Calu3 (cell line): ENCODE results near the gene VWDE. TPM values are rescaled to one million over a fixed set of nuclear protein-coding genes. Genes with fewer than 3 reads are reported as not detected.

ENCODE experiments used
- BruUV-seq: library from RNA; stranded (reverse); fragments of 400-500 nt; replicated peaks from 2 replicates; lab custom pipeline; 2021; lab: Mats Ljungman, UMichigan
- CTCF ChIA-PET: fragments of 300-600 bp; sonication (Branson Sonifier 250); formaldehyde crosslinking; loops from one replicate; lab custom pipeline; 2022; ENCODE audit warnings: antibody characterized with exemption; lab: Charles Lee
- DNase-seq: peaks from one replicate; pipeline ENCODE4 v3.0.0; 2022
- H3K27ac Mint-ChIP-seq: one replicate; pipeline ENCODE4 v1.8.0; 2022; ENCODE audit warnings: mixed read lengths; ENCODE audit not compliant: unreplicated experiment
- H3K27me3 Mint-ChIP-seq: one replicate; pipeline ENCODE4 v1.8.0; 2022; ENCODE audit warnings: mixed read lengths; ENCODE audit not compliant: unreplicated experiment
- H3K36me3 Mint-ChIP-seq: one replicate; pipeline ENCODE4 v1.8.0; 2022; ENCODE audit warnings: mild to moderate bottlenecking, moderate library complexity, mixed read lengths; ENCODE audit not compliant: insufficient read depth, unreplicated experiment
- H3K4me1 Mint-ChIP-seq: one replicate; pipeline ENCODE4 v1.8.0; 2022; ENCODE audit warnings: mild to moderate bottlenecking, low read depth, mixed read lengths; ENCODE audit not compliant: unreplicated experiment
- H3K4me3 Mint-ChIP-seq: one replicate; pipeline ENCODE4 v1.8.0; 2022; ENCODE audit warnings: mild to moderate bottlenecking, low read depth, moderate library complexity, mixed read lengths; ENCODE audit not compliant: unreplicated experiment
- H3K9me3 Mint-ChIP-seq: one replicate; pipeline ENCODE4 v1.8.0; 2022; ENCODE audit warnings: low read depth, mixed read lengths; ENCODE audit not compliant: unreplicated experiment
- intact Hi-C: fragments of 100-400 bp; cut with micrococcal nuclease; formaldehyde crosslinking; loops from one replicate; pipeline ENCODE4 v1.10.0; 2022; ENCODE audit not compliant: unreplicated experiment
- total RNA-seq: library from RNA; stranded (reverse); gene quantifications from 2 replicates; pipeline ENCODE4 v1.2.3, GENCODE V29; 2022
- TF ChIP-seq, protein P1 (sequence below): fragments of 200-600 bp; IDR thresholded peaks from one replicate; pipeline ENCODE4 v1.8.0; 2022; ENCODE audit warnings: antibody characterized with exemption; ENCODE audit not compliant: unreplicated experiment

Gene VWDE
- total RNA-seq, 1 experiment from 2014 or later, result 21.3 TPM

GRCh38 chr7:12322903-12323300 is 80.8 kb downstream of the VWDE start:
- Mint-ChIP-seq H3K27me3 (no peaks in the 10 kb centered on the region), H3K27ac (peak overlapping the region; percentile 28), H3K4me3 (no peak overlapping the region), H3K9me3 (no peaks in the 10 kb centered on the region), H3K36me3 (peaks cover 4% of the 10 kb centered on the region), H3K4me1 (peaks cover 10% of the 10 kb centered on the region)
- no TSS peak for BruUV-seq
- intact Hi-C loops, result loop anchor here (1.0 to 2.0 kb wide), 4 partner anchors 112 to 896 kb away; partner anchors contain the start of gene TMEM106B
- CTCF ChIA-PET, result interaction anchor here (0.6 to 1.6 kb wide), 7 partner anchors 78 to 487 kb away, joined by 4 to 11 read pairs (median 5); partner anchors contain the start of gene TMEM106B
- no peak for DNase-seq
- TF ChIP-seq, protein P1, sequence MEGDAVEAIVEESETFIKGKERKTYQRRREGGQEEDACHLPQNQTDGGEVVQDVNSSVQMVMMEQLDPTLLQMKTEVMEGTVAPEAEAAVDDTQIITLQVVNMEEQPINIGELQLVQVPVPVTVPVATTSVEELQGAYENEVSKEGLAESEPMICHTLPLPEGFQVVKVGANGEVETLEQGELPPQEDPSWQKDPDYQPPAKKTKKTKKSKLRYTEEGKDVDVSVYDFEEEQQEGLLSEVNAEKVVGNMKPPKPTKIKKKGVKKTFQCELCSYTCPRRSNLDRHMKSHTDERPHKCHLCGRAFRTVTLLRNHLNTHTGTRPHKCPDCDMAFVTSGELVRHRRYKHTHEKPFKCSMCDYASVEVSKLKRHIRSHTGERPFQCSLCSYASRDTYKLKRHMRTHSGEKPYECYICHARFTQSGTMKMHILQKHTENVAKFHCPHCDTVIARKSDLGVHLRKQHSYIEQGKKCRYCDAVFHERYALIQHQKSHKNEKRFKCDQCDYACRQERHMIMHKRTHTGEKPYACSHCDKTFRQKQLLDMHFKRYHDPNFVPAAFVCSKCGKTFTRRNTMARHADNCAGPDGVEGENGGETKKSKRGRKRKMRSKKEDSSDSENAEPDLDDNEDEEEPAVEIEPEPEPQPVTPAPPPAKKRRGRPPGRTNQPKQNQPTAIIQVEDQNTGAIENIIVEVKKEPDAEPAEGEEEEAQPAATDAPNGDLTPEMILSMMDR, result no peak

- H3K27ac Mint-ChIP-seq, result no peak overlapping the region
- H3K9me3 Mint-ChIP-seq, result no peaks in the 10 kb centered on the region
- H3K4me1 Mint-ChIP-seq, result peaks cover 11% of the 10 kb centered on the region
- H3K4me3 Mint-ChIP-seq, result no peak overlapping the region
- CTCF ChIA-PET, result interaction anchor here (1.0 to 1.6 kb wide), 6 partner anchors 78 to 486 kb away, joined by 4 to 11 read pairs (median 4); partner anchors contain the start of gene TMEM106B
- intact Hi-C loops, result loop anchor here (1.0 to 2.0 kb wide), 4 partner anchors 112 to 895 kb away; partner anchors contain the start of gene TMEM106B
- H3K36me3 Mint-ChIP-seq, result peaks cover 4% of the 10 kb centered on the region
- no peaks in the 10 kb centered on the region for H3K27me3 Mint-ChIP-seq
- TF ChIP-seq, protein P1, result peak; percentile 74
- BruUV-seq, result no TSS peak
- peak; percentile 21 for DNase-seq
Observed at GRCh38 chr7:12322284-12322902, 81.3 kb downstream of the VWDE start.

DNA sequence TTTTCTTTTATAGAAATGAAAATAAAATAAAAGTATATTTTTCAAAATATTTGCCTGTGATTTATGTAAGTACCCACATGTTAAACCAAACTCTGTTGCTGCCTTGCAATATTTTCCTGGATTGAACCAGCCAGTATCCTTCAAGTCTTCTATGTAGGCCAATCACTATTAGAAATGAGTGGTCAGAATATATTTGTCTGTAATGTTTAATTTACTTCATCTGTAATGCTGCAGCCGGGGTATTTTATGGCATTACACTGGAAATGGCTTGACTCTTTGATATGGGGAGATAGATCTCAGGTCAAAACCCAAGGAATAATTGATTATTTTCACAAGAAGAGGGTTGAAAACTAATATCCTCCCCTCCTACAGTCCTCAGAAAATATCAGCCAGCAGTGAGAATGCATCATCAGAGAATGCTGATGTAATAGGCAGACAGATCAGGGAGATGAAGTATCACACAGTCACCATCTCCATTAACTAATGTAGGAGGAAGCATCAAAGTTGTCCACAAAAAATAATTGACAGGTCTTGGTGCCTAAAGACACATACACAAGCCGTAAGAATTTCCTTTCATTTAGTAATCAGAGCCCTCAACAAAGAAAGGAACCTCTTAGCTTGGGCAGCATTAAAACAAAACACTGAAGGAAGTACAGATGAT is 82.5 kb downstream of the VWDE start:
- no TSS peak for BruUV-seq
- peak overlapping the region; percentile 76 for H3K27ac Mint-ChIP-seq
- CTCF ChIA-PET, result no interaction called here
- intact Hi-C loops, result loop anchor here (2.0 kb wide), 1 partner anchor 76 kb away; no protein-coding TSS in a partner anchor
- no peaks in the 10 kb centered on the region for H3K27me3 Mint-ChIP-seq
- H3K4me3 Mint-ChIP-seq, result no peak overlapping the region
- H3K9me3 Mint-ChIP-seq, result no peaks in the 10 kb centered on the region
- TF ChIP-seq, protein P1, result no peak
- peaks cover 18% of the 10 kb centered on the region for H3K4me1 Mint-ChIP-seq
- no peak for DNase-seq
- peaks cover 4% of the 10 kb centered on the region for H3K36me3 Mint-ChIP-seq

GRCh38 chr7:12320241-12320986 is 83.3 kb downstream of the VWDE start:
- Mint-ChIP-seq H3K27ac (peak overlapping the region; percentile 76), H3K9me3 (no peaks in the 10 kb centered on the region), H3K36me3 (peaks cover 4% of the 10 kb centered on the region), H3K4me3 (no peak overlapping the region), H3K27me3 (no peaks in the 10 kb centered on the region), H3K4me1 (peaks cover 18% of the 10 kb centered on the region)
- CTCF ChIA-PET, result no interaction called here
- no TSS peak for BruUV-seq
- intact Hi-C loops, result loop anchor here (2.0 kb wide), 1 partner anchor 76 kb away; no protein-coding TSS in a partner anchor
- no peak for DNase-seq
- TF ChIP-seq, protein P1, result no peak
